GM21786 (cell line): ENCODE measurements around the gene A2M.
A peak's percentile ranks its signal among the peaks of the same experiment; 100 is the strongest.

Experiments used
- ATAC-seq: cut with Tn5 transposase; IDR thresholded peaks from one replicate; pipeline ENCODE4 v1.9.1; 2021; ENCODE audit not compliant: unreplicated experiment

A2M gene

GRCh38 chr12:9122091-9122609 is 6.4 kb upstream of the A2M start:
- no peak for ATAC-seq

GRCh38 chr12:9120487-9121184 is 4.9 kb upstream of the A2M start:
- ATAC-seq, result no peak

- ATAC-seq, result peak; percentile 67
These were observed 2.4 kb upstream of the A2M start for GRCh38 chr12:9118158-9118557.

GRCh38 chr12:9114946-9115345 is 773 bp downstream of the A2M start:
- no peak for ATAC-seq

GRCh38 chr12:9113987-9114309 is 1.8 kb downstream of the A2M start:
- ATAC-seq, result no peak

- no peak for ATAC-seq
These were observed 2.3 kb downstream of the A2M start for GRCh38 chr12:9113296-9113986.

GRCh38 chr12:9112076-9112853 is 3.5 kb downstream of the A2M start:
- ATAC-seq, result no peak

- no peak for ATAC-seq
These were observed 4.2 kb downstream of the A2M start for GRCh38 chr12:9111525-9111924.

GRCh38 chr12:9109737-9110491 is 5.8 kb downstream of the A2M start:
- no peak for ATAC-seq

- ATAC-seq, result no peak
These were observed 6.6 kb downstream of the A2M start for GRCh38 chr12:9109213-9109522.

GRCh38 chr12:9108504-9109212 is 7.1 kb downstream of the A2M start:
- no peak for ATAC-seq

GRCh38 chr12:9107542-9107873 is 8.2 kb downstream of the A2M start:
- no peak for ATAC-seq

GRCh38 chr12:9106610-9107541 is 8.8 kb downstream of the A2M start:
- no peak for ATAC-seq

- ATAC-seq, result no peak
These were observed 9.7 kb downstream of the A2M start for GRCh38 chr12:9106067-9106466.

GRCh38 chr12:9104767-9105423 is 10.8 kb downstream of the A2M start:
- ATAC-seq, result no peak

GRCh38 chr12:9104087-9104486 is 11.6 kb downstream of the A2M start:
- ATAC-seq, result no peak

GRCh38 chr12:9103050-9103849 is 12.5 kb downstream of the A2M start:
- ATAC-seq, result no peak

GRCh38 chr12:9101018-9101687 is 14.6 kb downstream of the A2M start:
- ATAC-seq, result no peak
